Measurements from ENCODE around the gene CXorf49.
"Not testable (repeated sequence)": the region's sequence is repeated elsewhere in the genome, so short reads cannot be mapped to it uniquely, and the experiment has no call there.

DNA sequence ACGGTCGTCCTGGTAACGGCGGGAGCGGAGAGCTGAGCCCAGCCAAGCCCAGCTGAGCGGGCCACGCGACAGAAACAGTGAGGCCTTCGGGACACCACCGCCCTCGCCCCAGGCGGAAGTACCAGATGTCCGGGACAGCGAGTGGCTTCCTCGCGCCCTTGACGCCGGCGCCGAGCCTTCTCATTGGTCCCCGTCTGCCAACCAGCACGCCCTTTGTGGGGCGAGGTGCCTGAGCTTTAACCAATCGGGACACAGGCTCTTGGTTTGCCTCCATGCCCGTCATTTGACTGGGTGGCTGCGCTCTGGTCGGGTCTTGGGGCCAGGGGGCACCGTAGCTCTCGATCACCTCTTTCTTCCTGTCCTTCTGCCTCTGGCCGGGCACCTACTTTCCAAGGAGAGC, at the start of gene CXorf49:
- TF ChIP-seq CTCF, POLR2A (IDR thresholded peaks at IDR 0.05): not testable (repeated sequence)

Measured in adrenal gland (tissue), 5 donors.